Measurements from ENCODE around the gene TCF7L1. TPM values are rescaled to one million over a fixed set of nuclear protein-coding genes. Genes with fewer than 3 reads are reported as not detected.
A peak's percentile ranks its signal among the peaks of the same experiment; 100 is the strongest.

Gene TCF7L1
- total RNA-seq, 2 experiments from 2014 or later: not detected

GRCh38 chr2:85175369-85176299 lies 42.4 kb downstream of the TCF7L1 start:
- no peak overlapping the region for H3K4me3 Mint-ChIP-seq
- no peak overlapping the region for H3K27ac Mint-ChIP-seq
- no peaks in the 10 kb centered on the region for H3K36me3 Mint-ChIP-seq
- DNase-seq (no peak), ATAC-seq (ENCODE audit: low read depth) (no peak)
- POLR2A ChIA-PET: no interaction called here
- peaks cover 2% of the 10 kb centered on the region for H3K4me1 Mint-ChIP-seq
- H3K9me3 Mint-ChIP-seq: no peaks in the 10 kb centered on the region
- H3K27me3 Mint-ChIP-seq: peaks cover 20% of the 10 kb centered on the region

DNA sequence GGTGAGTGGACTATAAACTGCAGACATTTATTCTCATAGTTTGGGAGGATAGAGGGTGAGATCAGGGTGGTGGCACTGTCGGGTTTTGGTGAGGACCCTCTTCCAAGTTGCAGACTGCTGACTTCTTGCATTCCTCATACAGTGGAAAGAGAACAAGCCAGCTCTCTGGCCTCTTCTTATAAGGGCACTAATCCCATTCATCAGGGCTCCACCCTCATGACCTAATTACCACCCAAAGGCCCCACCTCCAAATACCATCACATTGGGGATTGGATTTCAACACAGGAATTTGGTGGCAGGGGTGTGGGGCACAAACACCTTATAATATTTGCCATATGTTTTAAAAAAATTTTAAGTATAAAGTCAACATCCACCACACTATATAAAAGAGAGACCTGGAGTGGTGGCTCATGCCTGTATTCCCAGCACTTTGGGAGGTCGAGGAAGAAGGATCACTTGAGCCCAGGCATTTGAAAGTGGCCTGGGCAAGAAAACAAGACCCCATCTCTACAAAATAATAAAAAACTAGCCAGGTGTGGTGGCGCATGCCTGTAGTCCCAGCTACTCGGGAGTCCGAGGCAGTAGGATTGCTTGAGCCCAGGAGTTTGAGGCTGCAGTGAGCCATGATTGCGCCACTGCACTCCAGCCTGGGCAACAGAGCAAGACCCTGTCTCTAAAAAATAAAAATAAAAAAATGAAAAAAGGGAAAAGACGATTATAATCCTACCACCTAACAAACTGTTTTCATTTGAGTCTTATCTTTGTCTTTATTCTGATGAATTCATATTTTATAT lies 44.0 kb downstream of the TCF7L1 start:
- DNase-seq: no peak
- Mint-ChIP-seq H3K27me3 (peaks cover 23% of the 10 kb centered on the region), H3K36me3 (no peaks in the 10 kb centered on the region), H3K9me3 (no peaks in the 10 kb centered on the region), H3K27ac (no peak overlapping the region), H3K4me3 (no peak overlapping the region), H3K4me1 (peaks cover 2% of the 10 kb centered on the region)
- no peak for ATAC-seq (ENCODE audit: low read depth)
- POLR2A ChIA-PET: no interaction called here

- no peak for ATAC-seq (ENCODE audit: low read depth)
- Mint-ChIP-seq H3K27me3 (peaks cover 17% of the 10 kb centered on the region), H3K4me3 (no peak overlapping the region), H3K9me3 (no peaks in the 10 kb centered on the region), H3K27ac (no peak overlapping the region), H3K36me3 (no peaks in the 10 kb centered on the region), H3K4me1 (peaks cover 2% of the 10 kb centered on the region)
- POLR2A ChIA-PET: no interaction called here
- DNase-seq: no peak
Observed at GRCh38 chr2:85178154-85178553, 45.0 kb downstream of the TCF7L1 start.

- POLR2A ChIA-PET: no interaction called here
- Mint-ChIP-seq H3K9me3 (no peaks in the 10 kb centered on the region), H3K4me1 (peaks cover 2% of the 10 kb centered on the region), H3K27ac (no peak overlapping the region), H3K27me3 (peaks cover 17% of the 10 kb centered on the region), H3K4me3 (no peak overlapping the region), H3K36me3 (no peaks in the 10 kb centered on the region)
- no peak for DNase-seq
- ATAC-seq (ENCODE audit: low read depth): no peak
Observed at GRCh38 chr2:85178980-85179411, 45.8 kb downstream of the TCF7L1 start.

GRCh38 chr2:85179541-85179940 lies 46.3 kb downstream of the TCF7L1 start:
- ATAC-seq (ENCODE audit: low read depth) (no peak), DNase-seq (no peak)
- no peaks in the 10 kb centered on the region for H3K36me3 Mint-ChIP-seq
- H3K9me3 Mint-ChIP-seq: no peaks in the 10 kb centered on the region
- POLR2A ChIA-PET: no interaction called here
- H3K4me3 Mint-ChIP-seq: no peak overlapping the region
- H3K27ac Mint-ChIP-seq: no peak overlapping the region
- peaks cover 17% of the 10 kb centered on the region for H3K27me3 Mint-ChIP-seq
- H3K4me1 Mint-ChIP-seq: peaks cover 2% of the 10 kb centered on the region

DNA sequence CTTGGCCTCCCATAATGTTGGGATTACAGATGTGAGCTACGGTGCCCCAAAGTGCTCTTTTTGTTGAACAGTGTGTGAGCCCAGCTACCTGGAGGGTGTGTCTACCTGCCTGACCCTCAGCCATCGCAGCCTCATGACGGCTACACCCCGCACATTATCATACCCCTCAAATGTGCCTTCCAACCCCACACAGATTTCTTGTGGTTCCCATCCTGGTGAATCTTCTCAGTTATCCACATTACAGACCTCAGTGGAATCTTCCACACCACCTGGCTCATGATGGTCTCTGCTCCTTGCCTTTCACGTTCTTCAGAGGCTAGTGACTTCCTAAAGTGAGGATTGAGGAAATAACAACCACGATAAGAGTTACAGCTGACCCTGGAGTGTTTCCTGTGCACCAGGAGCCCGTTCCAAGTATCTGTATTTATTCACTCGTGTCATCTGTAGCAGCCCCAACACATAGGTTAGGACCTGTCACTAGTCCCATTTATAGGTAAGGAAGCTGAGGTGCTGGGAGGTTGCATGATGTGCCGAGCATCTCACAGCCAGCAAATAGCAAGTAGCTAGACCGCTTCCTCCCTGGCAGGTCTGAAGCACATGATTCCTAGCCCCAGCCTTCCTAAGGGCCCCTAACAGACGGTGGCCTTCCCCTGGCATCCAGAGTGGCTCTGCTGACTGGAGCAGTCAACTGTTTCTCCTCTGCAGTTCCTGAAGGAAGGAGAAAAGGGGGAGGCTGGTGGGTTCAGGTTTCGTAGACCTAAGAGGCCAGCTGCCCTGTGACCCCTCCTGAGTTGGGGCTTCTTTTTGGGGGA lies 47.3 kb downstream of the TCF7L1 start:
- Mint-ChIP-seq H3K4me1 (peaks cover 4% of the 10 kb centered on the region), H3K36me3 (no peaks in the 10 kb centered on the region), H3K27me3 (peaks cover 17% of the 10 kb centered on the region), H3K27ac (no peak overlapping the region), H3K9me3 (no peaks in the 10 kb centered on the region), H3K4me3 (no peak overlapping the region)
- DNase-seq (no peak), ATAC-seq (ENCODE audit: low read depth) (no peak)
- POLR2A ChIA-PET: no interaction called here

DNA sequence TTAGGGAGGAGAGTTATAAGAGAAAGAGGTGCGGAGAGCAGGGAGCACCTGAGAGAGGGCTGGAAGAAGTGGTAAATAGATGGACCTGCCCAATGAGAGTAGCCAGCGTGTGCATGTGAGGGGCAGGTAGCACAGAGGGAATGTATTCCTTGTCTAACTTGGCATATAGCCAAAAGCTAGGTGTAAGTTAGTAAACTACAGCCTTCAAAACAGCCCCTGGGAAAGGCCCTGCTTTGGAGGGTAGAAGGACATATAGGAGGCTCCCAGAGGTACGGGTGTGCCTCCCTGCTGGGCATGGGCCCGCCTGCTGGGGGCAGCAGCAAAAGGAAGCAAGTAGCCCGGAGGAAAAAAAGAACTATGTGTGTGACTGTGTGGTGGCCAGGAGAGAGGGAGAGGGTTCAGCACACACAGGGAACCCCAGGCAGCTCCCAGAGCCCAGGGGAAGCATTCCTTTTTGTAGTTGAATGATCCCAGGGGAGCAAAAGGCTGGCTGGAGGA lies 48.0 kb downstream of the TCF7L1 start:
- peaks cover 6% of the 10 kb centered on the region for H3K4me1 Mint-ChIP-seq
- peaks cover 17% of the 10 kb centered on the region for H3K27me3 Mint-ChIP-seq
- ATAC-seq (ENCODE audit: low read depth) (no peak), DNase-seq (no peak)
- H3K4me3 Mint-ChIP-seq: no peak overlapping the region
- no peaks in the 10 kb centered on the region for H3K36me3 Mint-ChIP-seq
- no peak overlapping the region for H3K27ac Mint-ChIP-seq
- H3K9me3 Mint-ChIP-seq: no peaks in the 10 kb centered on the region
- POLR2A ChIA-PET: no interaction called here

DNA sequence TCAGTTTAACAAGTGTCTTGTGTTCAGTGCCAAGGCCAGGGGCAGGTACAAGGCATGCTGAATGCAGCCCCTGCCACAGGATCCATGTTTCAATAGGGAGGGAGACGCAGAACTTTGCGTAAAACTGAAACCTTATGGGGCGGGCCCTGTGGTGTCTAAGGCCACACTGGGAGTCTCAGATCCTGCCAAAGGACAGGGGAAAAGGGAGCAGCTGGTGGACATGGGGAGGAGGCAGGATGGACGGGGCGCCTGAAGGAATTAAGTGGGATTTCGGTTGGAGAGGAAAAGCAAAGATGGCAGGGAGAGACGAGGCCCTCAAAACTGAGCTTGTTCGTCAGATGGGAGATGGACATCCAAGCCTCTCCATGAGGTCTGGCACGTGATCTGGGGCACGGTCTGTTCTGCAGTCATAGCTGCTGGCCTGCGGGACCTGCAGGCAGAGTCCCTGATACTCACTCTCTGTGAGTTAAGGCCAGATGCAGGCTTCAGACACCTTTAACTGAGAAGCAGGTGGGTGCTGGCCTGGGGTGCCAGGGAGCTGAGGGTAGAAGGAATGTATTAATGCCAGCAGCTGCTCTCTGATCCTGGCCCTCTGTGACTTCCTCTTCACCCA lies 48.8 kb downstream of the TCF7L1 start:
- ATAC-seq (ENCODE audit: low read depth) (no peak), DNase-seq (no peak)
- H3K27me3 Mint-ChIP-seq: peaks cover 14% of the 10 kb centered on the region
- H3K27ac Mint-ChIP-seq: no peak overlapping the region
- H3K4me3 Mint-ChIP-seq: no peak overlapping the region
- H3K36me3 Mint-ChIP-seq: no peaks in the 10 kb centered on the region
- peaks cover 6% of the 10 kb centered on the region for H3K4me1 Mint-ChIP-seq
- POLR2A ChIA-PET: no interaction called here
- H3K9me3 Mint-ChIP-seq: no peaks in the 10 kb centered on the region

DNA sequence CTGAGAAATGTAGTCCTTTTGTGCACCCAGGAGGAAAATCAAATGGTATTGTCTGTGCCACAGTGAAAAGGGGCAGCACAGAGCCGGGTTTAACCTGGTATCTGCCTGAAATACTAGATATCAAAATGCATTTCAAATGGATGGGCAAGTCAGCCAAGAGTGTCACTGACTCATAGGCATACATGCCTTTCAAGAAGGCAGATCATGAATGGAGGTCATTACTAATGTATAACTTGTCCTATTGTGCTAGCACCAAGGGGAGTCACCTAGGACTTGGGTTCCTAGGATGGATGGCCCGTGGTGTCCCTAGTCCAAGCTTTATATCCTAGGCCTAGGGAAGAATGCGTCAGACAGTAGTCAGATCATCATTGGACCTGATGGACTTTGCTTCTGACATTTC lies 49.9 kb downstream of the TCF7L1 start:
- Mint-ChIP-seq H3K36me3 (no peaks in the 10 kb centered on the region), H3K9me3 (no peaks in the 10 kb centered on the region), H3K4me1 (peaks cover 4% of the 10 kb centered on the region), H3K27ac (no peak overlapping the region), H3K27me3 (peaks cover 20% of the 10 kb centered on the region), H3K4me3 (no peak overlapping the region)
- ATAC-seq (ENCODE audit: low read depth) (no peak), DNase-seq (no peak)
- POLR2A ChIA-PET: no interaction called here

- DNase-seq: no peak
- Mint-ChIP-seq H3K27ac (no peak overlapping the region), H3K4me3 (no peak overlapping the region), H3K4me1 (peaks cover 4% of the 10 kb centered on the region), H3K9me3 (no peaks in the 10 kb centered on the region), H3K36me3 (no peaks in the 10 kb centered on the region), H3K27me3 (peaks cover 22% of the 10 kb centered on the region)
- ATAC-seq (ENCODE audit: low read depth): no peak
- POLR2A ChIA-PET: no interaction called here
Observed at GRCh38 chr2:85183479-85183878, 50.3 kb downstream of the TCF7L1 start.

DNA sequence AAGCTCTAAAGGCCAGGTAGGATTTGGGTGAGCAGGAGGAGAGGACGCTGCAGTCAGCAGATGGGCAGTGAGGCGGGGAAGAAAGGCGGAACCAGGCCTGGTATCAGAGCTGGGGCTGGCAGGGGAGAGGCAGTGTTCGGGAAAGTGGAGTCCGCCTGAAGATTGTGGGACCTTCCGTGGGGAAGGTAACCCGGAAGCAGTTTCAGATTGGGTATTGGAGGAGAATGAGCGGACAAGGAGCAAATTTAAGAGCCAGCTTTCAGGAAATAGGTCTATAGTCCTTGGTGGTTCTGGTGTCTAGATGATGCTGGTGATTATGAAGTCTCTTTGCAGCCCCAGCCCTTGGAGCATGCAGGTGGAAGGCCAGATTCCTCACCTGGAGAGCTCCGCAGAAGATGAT lies 51.0 kb downstream of the TCF7L1 start:
- Mint-ChIP-seq H3K36me3 (no peaks in the 10 kb centered on the region), H3K9me3 (no peaks in the 10 kb centered on the region), H3K27ac (no peak overlapping the region), H3K4me1 (peaks cover 4% of the 10 kb centered on the region), H3K4me3 (no peak overlapping the region), H3K27me3 (peaks cover 23% of the 10 kb centered on the region)
- POLR2A ChIA-PET: no interaction called here
- no peak for ATAC-seq (ENCODE audit: low read depth)
- no peak for DNase-seq

DNA sequence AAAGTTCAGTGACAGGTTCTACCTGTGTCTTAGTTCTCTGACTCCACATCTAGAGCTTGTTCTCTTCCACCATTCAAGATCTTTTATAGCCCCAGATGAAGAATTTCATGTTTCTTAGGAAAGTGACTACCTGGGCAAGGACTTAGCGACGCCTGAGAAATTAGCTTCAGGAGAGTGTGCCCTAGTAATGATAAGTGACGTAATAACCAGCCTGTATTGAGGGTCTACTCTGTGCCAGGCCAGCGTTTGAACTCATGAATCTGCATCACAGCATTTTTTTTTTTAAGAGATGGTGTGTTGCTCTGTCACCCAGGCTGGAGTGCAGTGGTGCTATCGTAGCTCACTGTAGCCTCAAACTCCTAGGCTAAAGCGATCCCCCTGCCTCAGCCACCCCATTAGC lies 51.8 kb downstream of the TCF7L1 start:
- ATAC-seq (ENCODE audit: low read depth): no peak
- H3K27me3 Mint-ChIP-seq: peaks cover 22% of the 10 kb centered on the region
- no peaks in the 10 kb centered on the region for H3K36me3 Mint-ChIP-seq
- no peak overlapping the region for H3K27ac Mint-ChIP-seq
- DNase-seq: no peak
- H3K9me3 Mint-ChIP-seq: no peaks in the 10 kb centered on the region
- POLR2A ChIA-PET: no interaction called here
- H3K4me3 Mint-ChIP-seq: no peak overlapping the region
- peaks cover 4% of the 10 kb centered on the region for H3K4me1 Mint-ChIP-seq

DNA sequence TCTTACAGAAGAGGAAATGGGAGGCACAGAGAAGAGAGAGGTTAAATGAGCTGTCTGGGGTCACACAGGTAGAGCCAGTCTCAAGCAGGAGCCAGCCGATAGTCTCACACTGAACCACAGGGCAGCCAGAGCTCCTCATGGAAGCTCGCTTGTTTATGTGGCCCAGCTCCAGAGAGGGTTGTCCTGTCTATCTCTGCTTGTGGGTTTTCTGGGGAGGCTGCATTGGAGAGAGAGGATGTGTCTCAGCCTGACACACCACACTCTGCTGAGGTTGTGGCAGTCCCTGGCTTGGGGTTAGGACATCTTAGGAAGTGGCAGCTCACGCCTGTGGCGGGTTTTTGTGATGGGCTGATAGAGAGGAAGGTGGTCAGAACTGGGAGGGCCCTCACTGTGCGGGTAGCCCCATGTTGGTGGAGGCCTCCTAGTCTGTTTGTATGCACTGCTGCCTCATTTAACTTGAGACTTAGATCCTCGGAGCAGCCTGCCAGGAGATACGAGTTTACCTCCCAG lies 52.3 kb downstream of the TCF7L1 start:
- Mint-ChIP-seq H3K9me3 (no peaks in the 10 kb centered on the region), H3K4me1 (peaks cover 4% of the 10 kb centered on the region), H3K27me3 (peaks cover 19% of the 10 kb centered on the region), H3K27ac (no peak overlapping the region), H3K4me3 (no peak overlapping the region), H3K36me3 (no peaks in the 10 kb centered on the region)
- POLR2A ChIA-PET: no interaction called here
- peak; percentile 42 for ATAC-seq (ENCODE audit: low read depth)
- no peak for DNase-seq
